HG03139 (cell line): ENCODE data around the gene NRG3.

ENCODE experiments used
- ATAC-seq: cut with Tn5 transposase; IDR thresholded peaks from one replicate; pipeline ENCODE4 v1.9.1; 2021; ENCODE audit not compliant: unreplicated experiment

The NRG3 gene

DNA sequence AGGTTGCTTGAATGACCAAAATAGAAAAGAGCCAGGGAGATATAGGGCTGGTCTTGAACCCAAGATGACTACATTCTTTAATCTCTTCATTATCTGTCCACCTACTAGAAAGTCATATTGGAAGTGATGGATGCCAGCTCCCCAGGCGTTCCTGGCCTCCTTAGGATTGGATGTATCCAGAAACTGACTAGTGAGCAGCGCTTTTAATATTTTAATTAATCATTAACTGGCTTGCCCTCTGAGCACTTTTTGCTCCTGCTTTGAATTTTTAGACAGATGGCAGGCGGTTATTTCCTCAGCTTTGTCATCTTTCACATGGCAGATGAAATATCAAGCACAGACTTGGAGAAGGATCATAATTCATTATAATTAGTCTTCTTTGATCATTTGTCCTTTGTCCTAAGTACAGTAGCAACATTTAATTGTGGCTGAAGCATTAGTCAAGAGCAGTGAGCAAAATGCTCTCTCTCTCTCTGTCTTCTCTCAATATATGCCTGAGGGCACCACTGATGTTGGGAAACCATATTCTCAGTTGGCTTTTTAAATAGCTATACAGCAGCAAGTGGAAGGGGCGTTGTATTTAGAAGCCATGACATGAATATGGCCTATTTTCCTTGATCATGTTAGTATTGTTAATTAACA lies 588.0 kb downstream of the NRG3 start:
- ATAC-seq: no peak

GRCh38 chr10:82463614-82464013 lies 588.6 kb downstream of the NRG3 start:
- no peak for ATAC-seq

- ATAC-seq: no peak
These were observed 589.3 kb downstream of the NRG3 start for GRCh38 chr10:82464191-82464818.

- ATAC-seq: no peak
These were observed 590.0 kb downstream of the NRG3 start for GRCh38 chr10:82464966-82465365.

DNA sequence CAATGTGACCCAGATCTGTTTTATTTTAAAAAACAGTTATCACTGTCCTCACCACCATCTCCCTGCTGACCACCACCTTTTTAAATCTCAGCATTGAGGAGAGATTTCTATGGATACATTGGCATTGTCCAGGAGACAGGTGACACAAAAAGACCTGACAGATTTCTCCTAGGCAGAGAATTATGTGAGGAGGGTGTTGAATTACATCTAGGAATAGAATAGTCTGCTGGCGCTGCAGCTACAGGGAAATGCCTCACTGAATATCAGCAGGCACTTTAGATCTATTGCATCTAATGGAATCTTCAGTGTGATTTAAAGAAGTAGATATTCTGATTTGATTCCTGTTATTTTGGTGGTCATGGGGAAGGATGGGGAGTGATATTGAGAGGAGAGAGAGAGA lies 593.5 kb downstream of the NRG3 start:
- ATAC-seq: no peak

GRCh38 chr10:82472406-82473335 lies 597.7 kb downstream of the NRG3 start:
- no peak for ATAC-seq

DNA sequence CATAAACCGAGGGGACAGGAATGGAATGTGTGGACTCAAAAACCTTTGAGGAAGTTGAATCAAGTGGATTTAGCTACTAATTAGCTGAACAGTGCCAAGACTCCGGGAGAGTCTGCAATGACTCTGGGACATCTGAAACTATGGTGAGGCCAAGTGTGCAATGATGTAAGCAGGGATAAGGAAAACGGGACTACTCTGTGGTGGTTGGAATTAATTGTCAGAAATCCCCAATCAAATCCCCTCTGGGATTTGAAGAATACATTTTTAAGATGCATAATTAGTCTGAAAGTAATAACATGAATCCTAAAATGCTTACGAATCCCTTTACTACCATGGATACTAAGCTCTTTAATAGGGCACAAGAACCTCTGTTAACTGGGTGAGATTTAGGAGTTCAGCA lies 602.8 kb downstream of the NRG3 start:
- no peak for ATAC-seq

- no peak for ATAC-seq
These were observed 617.7 kb downstream of the NRG3 start for GRCh38 chr10:82492647-82493046.

GRCh38 chr10:82496114-82496513 lies 621.1 kb downstream of the NRG3 start:
- no peak for ATAC-seq

DNA sequence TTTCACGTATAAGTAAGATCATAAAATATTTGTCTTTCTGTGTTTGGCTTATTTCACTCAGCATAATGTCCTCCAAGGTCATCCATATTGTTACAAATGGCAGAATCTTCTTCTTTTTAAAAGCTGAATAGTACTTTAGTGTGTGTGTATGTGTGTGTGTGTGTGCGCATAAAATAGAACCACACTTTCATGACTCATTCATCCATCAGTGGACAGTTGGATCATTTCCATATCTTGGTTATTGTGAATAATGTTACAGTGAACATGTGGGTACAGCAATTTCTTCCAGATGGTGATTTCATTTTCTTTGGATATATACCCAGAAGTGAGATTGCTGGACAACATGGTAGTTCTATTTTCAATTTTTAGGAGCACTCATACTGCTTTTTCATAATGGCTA lies 622.4 kb downstream of the NRG3 start:
- no peak for ATAC-seq

DNA sequence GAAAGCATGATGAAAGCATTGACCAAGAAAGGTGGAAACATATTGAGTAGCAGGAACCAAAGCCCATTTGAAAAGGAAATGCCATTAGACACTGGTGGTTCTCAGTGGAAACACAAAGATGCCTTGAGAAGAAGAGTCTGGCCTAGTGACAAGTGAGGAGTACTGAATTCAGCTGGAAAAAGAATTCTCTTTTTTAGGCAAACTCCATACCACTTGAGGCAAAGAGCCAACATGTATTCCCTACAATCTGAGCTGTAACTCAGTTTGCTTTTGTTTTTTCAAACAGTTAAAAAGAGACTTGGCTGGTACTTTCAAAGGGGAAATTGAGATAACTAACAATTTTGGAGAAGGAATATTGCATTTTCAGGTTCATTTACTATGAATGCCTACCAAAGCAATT lies 624.0 kb downstream of the NRG3 start:
- no peak for ATAC-seq

DNA sequence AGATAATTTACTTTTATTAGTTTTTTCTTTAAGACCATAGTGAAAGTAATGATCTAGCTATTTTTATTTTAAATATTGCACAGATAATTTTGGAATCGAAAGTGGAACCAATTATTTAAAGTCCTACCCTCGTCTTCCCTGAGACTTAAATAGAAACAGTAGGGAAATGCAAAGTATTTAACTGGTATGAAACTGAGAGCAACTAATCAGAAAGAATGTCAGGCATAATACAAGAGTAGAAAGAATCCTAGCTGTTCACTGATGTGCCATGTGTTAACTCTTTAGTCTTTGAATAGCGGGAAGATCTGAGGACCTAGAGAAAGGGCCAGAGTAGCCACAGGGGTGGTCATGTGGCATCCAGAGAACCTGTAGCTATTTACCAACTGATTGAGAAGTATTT lies 630.0 kb downstream of the NRG3 start:
- ATAC-seq: no peak

- ATAC-seq: no peak
These were observed 631.8 kb downstream of the NRG3 start for GRCh38 chr10:82506680-82507376.

GRCh38 chr10:82515256-82515655 lies 640.3 kb downstream of the NRG3 start:
- ATAC-seq: no peak

DNA sequence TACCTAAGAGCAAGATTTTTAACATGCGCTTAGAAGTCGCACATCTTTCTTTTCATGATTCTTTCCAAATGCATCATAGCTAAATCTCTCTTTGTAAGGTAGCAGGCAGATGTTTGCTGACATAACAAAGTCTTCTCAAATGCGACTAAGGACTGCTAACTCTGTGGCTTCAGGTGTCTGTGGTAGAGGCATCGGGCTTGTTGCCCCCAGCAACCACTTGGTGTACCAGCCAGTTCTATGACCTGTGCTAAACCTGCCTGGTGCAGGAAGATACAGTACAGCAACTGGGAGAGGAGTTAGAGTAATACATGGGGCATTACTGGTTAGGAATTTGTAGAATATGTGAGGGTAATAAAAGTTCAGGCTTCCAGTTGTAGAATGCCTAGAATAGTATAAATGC lies 654.1 kb downstream of the NRG3 start:
- no peak for ATAC-seq

- ATAC-seq: no peak
These were observed 660.5 kb downstream of the NRG3 start for GRCh38 chr10:82535457-82535856.

DNA sequence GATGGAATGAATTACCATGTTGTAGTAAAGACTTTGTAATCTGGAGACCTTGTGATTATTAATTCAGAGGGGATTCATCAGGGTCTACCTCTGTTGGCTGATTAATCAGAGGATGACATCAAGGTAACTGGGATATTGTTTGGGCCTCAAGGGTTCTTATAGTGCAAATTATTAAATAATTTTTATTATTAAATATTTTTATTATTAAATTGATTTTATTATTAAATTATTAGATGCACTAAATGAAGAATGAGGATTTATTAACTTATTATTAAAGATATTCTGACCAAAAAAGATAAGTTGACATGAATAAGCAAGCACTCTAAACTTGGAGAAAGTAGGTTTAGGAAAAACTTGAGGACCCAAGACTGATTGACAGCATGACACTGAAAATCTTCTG lies 661.7 kb downstream of the NRG3 start:
- ATAC-seq: no peak

- ATAC-seq: no peak
These were observed 663.3 kb downstream of the NRG3 start for GRCh38 chr10:82538272-82538671.

GRCh38 chr10:82543631-82544030 lies 668.6 kb downstream of the NRG3 start:
- ATAC-seq: no peak

GRCh38 chr10:82544377-82544776 lies 669.4 kb downstream of the NRG3 start:
- no peak for ATAC-seq

DNA sequence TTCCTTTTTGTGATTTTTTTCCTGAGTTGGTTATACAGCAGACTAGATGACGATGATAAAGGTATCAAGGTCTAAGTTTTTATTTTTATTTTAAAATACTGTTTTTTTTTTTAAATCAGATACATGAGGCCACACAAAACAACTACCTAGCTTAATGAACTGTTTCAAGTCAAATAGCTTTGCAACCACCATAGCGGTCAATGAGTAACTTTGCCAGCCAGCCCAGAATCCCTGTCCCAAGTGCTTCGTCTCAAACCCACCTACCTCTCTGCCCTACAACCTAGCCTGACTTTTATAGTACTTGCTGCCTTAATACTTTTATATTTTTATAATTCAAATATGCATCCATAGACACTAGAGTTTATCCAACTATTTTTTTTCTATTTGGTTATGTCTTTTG lies 676.5 kb downstream of the NRG3 start:
- ATAC-seq: no peak
